GM20431 (cell line): ENCODE measurements around the gene GPATCH2L.

Experiments used
- in situ Hi-C: fragments of 300-500 bp; cut with MseI, MboI; formaldehyde crosslinking; loops from one replicate; pipeline ENCODE4 v1.15.0; 2020; ENCODE audit warnings: low sequenced_read_pairs; ENCODE audit not compliant: unreplicated experiment

The GPATCH2L gene

DNA sequence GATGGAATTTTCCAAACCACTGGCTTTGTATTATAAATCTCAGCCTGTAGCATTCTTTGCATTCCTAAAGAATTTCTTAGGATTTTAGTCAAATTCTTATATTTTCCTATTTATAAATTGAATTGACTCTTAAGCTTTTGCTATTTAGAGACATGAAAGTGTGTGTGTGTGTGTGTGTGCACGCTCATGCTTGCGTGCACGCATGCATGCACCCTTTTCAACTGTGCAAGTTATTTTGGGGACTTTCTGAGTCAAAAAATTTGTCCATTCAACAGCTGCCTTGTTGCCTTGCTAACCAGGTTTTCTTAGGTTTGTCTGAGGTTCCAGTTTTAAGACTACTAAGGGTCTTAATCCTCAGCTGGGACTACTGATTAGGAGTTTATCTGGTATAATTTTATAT is 42.6 kb downstream of the GPATCH2L start:
- in situ Hi-C loops: no loop called here

DNA sequence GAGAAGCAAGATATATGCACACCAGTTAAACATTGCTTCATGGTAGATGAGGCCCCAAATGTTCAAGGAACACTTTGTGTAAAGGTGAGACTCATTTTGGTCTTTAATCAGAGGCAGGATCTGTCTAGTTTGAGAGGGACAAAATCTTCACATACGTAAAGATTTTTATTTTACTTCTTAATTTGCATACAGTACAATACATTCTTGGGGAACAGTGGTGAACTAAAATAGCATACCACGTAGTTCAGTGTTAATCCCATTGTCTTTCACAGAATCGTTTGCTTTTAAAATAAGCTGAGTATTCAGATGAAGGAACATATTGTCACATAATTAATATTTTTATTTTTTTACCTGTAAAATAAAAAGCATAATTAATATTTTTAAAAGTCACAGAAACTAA is 43.3 kb downstream of the GPATCH2L start:
- in situ Hi-C loops: no loop called here

DNA sequence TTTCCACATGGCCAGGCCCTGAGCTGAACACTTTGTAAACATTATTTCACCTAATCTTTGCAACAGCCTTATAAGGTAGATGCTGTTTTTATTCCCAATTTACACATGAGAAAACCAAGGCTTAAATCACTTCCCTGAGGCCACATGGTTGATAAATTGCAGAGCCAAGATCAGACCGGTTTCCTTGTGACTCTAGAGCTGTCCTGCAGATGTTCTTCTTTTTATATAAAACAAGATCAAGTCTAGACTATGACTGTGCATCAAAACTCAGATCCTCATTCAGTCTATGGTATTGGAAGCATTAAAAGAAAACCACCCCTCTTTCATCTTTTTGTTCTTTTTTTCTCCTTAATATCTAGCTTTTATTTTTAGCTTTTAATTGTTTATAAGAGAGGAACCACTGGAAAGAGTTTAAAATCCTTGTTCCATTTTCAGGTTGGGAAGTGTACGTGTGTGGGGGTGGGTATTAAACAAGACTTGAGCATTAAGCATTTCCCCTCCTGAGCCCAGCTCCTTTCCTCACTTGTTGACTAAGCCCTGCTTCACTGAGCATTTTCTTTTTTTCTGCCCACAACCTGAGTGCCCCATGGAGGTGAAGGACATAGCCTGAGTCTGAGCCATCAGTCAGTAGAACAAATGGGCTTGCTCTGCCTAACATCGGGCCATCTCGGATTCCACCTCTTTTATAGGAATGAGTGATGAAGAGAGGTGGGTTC is 45.4 kb downstream of the GPATCH2L start:
- in situ Hi-C loops: no loop called here

- in situ Hi-C loops: no loop called here
Observed at GRCh38 chr14:76201162-76201561, 49.4 kb downstream of the GPATCH2L start.

DNA sequence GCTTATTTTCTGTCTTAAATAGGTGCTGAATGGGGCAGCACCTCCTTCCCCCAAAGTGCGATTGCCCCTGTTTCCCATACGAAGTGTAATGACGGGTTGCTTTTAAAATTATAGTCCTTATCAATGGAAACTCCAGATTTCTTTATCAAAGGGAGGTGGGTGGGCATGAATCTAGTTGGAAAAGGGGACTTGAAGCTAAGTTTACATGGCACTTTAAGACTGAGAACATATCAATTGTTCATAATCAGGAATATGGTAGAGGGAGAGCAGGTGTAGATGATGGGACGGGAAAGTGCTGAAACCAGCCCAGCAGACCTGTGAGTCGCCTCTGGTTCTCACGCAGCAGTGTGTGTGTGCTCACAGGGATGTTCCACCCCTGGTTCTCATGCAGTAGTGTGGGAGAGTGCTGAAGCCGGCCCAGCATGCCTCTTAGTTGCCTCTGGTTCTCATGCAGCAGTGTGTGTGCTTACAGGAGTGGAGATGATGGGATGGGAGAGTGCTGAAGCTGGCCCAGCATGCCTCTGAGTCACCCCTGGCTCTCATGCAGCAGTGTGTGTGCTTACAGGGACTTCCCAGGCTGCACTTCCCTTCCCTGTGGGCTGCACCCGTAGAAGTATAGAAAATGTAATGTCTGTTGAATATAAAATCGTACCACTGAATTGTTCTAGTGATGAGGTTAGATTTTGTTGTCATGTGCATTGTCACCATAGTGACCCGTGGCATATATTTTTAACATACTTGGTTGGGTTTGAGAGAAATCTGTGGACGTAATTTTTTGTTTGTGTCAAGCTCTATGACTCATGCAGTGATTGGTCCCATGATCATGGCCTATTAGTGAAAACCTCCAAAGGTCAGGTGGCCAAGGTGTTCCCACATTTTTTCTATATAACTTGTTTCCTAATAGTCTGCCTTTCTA is 51.6 kb downstream of the GPATCH2L start:
- in situ Hi-C loops: no loop called here

DNA sequence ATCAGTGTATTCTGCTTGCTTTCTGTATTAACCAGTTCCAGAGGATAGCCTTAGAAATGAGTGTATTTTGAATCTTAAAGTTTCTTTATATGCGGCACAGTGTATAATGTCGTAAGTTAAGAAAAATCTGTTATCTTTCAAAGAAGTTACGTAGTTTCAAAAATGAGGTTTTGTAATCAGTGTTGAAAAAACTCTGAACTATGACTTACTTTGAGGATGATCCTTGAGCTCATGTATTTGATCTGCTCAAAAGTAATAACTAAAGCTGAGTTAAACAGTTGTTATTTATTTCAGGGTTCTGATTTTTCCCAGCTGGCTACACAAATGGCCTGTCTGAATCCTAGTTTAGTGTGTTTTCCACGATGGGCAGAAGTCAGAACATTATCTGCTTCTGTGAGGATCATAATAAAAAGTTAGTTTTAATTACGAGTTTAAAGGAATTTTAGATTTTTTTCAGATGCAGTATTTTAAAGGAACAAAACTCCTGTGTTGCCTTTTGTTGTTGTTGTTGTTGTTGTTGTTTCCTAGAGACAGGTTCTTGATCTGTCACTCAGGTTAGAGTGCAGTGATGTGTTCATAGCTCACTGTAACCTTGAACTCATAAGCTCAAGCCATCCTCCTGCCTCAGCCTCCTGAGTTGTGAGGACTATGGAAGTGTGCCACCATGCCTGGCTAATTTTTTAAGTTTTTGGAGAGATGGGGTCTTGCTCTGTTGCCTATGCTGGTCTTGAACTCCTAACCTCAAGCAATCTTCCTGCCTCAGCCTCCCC is 52.9 kb downstream of the GPATCH2L start:
- in situ Hi-C loops: no loop called here

DNA sequence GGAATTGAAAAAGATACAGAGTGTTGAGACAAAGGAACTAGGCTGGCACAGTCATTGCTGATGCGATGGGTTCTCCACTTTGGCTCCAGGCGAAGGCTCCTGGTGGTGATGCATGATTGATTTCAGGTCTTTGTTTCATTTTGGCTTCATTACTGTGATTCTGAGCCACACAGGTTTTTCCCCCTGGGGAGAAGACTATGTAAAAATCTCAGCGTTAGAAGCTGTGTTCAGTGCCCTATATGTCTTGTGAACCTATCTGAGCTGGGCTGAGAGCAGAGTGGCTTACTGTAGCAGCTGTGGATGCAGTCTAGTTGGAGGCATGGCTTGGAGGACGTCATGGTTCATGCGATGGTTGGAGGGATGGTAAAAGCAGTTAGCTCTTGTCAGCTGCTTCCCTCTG is 54.0 kb downstream of the GPATCH2L start:
- in situ Hi-C loops: no loop called here

- in situ Hi-C loops: no loop called here
Observed at GRCh38 chr14:76208340-76208739, 56.6 kb downstream of the GPATCH2L start.

DNA sequence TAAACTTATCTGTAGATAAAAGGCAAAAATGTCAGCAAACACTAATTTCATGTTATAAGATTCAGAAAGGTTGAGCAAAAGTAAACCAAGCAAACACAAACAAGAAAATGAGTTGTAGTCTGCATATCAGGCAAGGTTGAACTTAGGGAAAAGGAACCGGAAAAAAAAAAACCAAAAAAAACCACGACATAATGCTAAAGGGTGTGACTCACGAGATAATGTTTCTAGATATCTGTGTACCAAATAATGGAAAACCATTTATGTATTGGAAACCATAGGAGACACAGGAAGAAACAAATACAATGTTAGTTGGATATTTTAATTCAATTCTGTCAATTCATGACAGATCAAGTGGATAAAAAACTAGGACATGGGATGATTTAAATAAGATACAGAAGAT is 60.5 kb downstream of the GPATCH2L start:
- in situ Hi-C loops: no loop called here

- in situ Hi-C loops: no loop called here
Observed at GRCh38 chr14:76217179-76217578, 65.5 kb downstream of the GPATCH2L start.

DNA sequence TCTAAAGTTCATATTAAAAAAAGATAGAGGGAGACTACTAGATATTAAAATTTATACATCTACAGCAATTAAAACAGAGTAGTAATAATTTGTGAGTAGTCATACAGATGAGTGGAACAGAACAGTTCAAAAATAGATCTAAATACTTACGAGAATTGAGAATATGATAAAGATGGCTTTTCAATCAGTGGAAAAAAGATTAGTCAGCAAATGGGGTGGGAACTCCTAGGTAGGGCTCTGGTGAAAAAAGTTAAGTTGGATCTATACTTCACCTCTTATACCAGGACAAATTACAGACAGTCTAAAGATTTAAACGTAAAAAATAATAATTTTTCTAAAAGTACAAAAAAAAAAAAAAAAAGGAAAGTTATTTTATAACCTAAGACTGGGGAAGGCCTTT is 66.9 kb downstream of the GPATCH2L start:
- in situ Hi-C loops: no loop called here

- in situ Hi-C loops: no loop called here
Observed at GRCh38 chr14:76219873-76220272, 68.2 kb downstream of the GPATCH2L start.

DNA sequence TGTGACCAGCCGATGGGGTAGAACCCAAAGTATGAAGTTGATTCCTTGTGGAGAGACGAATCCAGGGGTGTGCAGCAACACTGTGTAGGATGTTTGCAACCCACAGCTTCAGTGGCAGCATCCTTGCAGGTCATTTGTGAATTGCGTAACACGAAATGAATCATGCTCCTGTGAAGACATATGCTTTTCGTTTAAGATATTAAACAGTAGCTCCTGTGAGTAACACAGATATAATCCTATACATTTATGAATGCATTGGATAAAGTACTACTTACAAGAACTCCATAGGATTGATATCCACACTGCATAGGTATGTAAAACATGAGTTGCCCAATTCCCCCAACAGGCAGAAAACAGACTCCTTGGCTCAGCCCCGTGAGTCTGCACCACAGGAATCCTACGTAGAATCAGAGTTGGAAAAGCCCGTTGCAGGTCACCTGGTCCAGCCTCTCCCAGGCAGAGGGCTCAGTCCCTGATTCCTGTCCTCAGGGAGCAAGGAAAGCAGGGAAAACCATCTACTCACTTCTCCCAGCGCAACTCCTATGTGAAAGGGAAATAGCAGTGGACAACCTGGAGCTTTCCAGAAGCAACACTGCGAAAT is 75.8 kb downstream of the GPATCH2L start:
- in situ Hi-C loops: no loop called here

DNA sequence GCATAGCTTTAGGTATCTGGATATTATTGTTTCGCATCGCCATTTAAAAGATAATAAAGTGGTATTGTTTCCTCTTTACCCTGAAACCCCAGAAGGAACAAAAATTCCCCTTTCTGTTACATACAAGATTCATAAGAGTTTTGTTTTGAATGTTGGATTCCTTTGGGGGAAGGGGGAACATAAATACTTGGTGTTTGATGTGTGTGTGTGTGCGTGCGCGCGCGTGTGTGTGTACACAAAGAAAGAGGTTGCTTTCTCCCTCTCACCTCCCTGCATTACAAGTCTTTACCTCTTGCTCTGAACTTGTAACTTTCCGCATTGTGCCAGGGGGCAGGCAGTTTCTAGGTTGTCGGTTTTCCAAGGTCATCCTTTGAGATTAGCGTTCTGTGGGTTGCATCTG is 76.4 kb downstream of the GPATCH2L start:
- in situ Hi-C loops: no loop called here

- in situ Hi-C loops: no loop called here
Observed at GRCh38 chr14:76232800-76233199, 81.1 kb downstream of the GPATCH2L start.

- in situ Hi-C loops: no loop called here
Observed at GRCh38 chr14:76235628-76236027, 83.9 kb downstream of the GPATCH2L start.

DNA sequence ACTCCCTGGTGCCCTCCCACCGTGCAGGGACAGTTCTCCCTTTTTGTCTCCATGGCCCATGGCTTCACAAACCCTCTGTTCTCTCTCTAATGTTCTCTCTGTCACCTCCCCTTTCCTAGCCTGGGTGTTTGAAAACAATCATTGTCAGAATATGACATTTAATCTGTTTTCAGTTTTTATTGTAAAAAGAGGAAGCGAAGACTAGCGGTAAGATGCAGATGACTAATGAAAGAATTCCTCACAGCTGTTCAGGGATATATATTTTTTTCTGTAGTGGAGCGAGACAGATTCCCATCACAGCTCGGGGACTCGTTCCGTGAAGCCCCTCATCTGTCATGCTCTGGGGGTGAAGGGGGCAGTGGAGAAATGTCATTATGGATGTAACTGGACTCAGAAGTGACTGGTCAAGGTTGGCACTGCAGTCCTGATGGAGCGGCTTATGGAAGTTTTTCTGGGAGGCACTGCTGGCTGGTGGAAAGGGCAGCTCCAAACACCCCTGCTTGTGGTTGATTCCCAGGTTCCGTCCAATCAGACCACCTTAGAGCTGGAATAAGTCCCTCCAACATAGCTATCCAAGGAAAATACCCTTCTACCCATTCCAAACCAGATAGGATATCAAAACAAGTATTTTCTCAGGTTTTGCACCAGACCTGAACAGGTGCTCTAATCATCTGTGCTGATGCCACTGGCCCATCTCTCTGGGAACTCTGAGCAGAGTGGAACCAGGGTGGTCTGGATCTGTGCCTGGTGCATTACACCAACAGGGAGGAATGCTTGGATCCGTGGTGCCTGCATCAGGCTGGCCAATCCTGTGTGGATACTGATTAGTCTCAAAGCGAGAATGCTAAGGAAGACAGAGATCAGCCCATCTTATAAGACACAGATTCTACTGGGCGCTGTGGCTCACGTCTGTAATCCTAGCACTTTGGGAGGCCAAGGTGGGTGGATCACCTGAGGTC is 84.7 kb downstream of the GPATCH2L start:
- in situ Hi-C loops: no loop called here

DNA sequence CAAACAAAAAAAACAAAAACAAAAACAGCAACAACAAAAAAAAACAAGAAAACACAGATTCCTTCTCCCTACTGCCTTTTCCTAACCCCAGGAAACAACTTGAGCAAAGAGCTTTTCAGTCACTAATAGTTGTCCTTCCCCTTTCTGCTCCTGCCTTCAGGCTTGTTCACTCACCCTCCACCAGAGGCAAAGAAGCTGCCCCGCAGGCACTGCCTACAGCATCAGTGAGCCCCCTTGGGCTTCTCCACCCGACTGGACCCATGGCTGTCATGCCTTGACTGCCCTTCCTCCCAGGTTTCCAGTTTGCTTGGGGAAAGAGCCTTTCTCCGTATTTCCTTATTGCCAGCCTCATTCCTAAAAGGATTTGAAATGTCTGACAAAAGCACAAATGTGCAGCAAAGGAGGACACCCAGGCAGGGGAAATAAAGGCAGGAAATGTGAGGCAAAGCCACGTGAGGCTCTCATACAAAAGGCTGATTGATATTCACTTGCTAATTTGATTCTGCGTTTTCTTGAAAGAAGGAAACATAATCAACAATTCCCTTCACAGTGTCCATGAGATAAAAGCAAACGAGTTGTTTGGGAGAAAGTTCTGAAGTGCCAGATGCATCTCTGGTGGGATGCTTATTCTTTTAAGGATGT is 85.7 kb downstream of the GPATCH2L start:
- in situ Hi-C loops: no loop called here

DNA sequence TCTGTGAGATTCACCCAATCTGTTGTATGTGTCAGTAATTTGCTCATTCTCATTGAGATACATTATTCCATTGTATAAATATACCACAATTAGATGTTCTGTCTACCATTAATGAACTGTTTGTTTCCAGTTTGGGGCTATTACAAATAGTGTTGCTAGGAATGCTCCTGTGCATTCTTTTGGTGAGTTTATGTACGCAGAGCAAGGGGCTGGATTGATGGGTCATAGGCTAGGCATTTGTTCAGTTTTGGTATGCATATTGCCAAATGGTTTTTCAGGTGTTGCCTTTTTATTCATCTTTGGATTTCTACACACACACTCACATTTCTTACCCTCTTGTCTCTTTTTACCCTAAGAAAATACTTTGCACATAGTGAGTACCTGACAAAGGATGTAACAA is 93.4 kb downstream of the GPATCH2L start:
- in situ Hi-C loops: no loop called here
